K562 (cell line): ENCODE results near the gene ANKRD6. TPM values are rescaled to one million over a fixed set of nuclear protein-coding genes. Genes with fewer than 3 reads are reported as not detected.

ENCODE experiments used
- ATAC-seq: fragments of 200-7000 bp; cut with Tn5 transposase; 3 replicates; pipeline ENCODE4 v1.9.1; 2020; ENCODE audit warnings: moderate library complexity
- BruUV-seq: library from RNA; stranded (reverse); fragments of 400-500 nt; replicated peaks from 2 replicates; lab custom pipeline; 2021; lab: Mats Ljungman, UMichigan
- CTCF ChIA-PET: fragments of 300-600 bp; formaldehyde crosslinking; extraction: SDS; loops from one replicate; lab custom pipeline; 2021; ENCODE audit warnings: low intra/inter-chr PET ratio; lab: Yijun Ruan, JAX
- POLR2A ChIA-PET: fragments of 300-600, 350-650 bp; sonication (Branson Sonifier 250); formaldehyde crosslinking; extraction: SDS; loops from one replicate; lab custom pipeline; 2021; ENCODE audit warnings: antibody characterized with exemption, inconsistent platforms; lab: Yijun Ruan, JAX
- DNase-seq, 4 experiments: peaks; one replicate each; pipeline versions ENCODE4 v3.0.0 to v3.0.0-alpha.2; 2011 to 2018; ENCODE audit warnings: low spot score in 3 of 4, mixed read lengths in 3 of 4; ENCODE audit errors: extremely low read depth in 1 of 4
- FAIRE-seq: peaks from 2 replicates; lab custom pipeline; 2011; peaks lifted over from hg19 to GRCh38; lab: Jason Lieb, UNC
- H2AFZ ChIP-seq: 2 replicates; pipeline ENCODE4 v1.6.0; 2011; ENCODE audit warnings: low read depth, low read length, control low read depth, inconsistent platforms
- H3K27ac ChIP-seq: fragments of 200-600 bp; 3 replicates; pipeline ENCODE4 v1.8.0; 2011; ENCODE audit warnings: low read depth, mild to moderate bottlenecking, control low read depth, inconsistent platforms, low read length, moderate library complexity, mixed read lengths; ENCODE audit errors: extremely low read depth
- H3K27me3 ChIP-seq, 2 experiments: fragments of 300-600 bp in 1 of 2; 2 replicates in 1 of 2; 3 replicates in 1 of 2; pipeline versions ENCODE4 v1.6.0 to v1.8.0; 2011; ENCODE audit warnings: inconsistent platforms in 2 of 2, low read length in 2 of 2, mild to moderate bottlenecking in 1 of 2, mixed read lengths in 1 of 2, moderate library complexity in 1 of 2; ENCODE audit not compliant: control insufficient read depth in 2 of 2, insufficient read depth in 2 of 2
- H3K36me3 ChIP-seq: fragments of 300-600 bp; 3 replicates; pipeline ENCODE4 v1.8.0; 2011; ENCODE audit warnings: mild to moderate bottlenecking, low read length, inconsistent platforms; ENCODE audit not compliant: control insufficient read depth, insufficient read depth
- H3K4me1 ChIP-seq, 2 experiments: fragments of 200-600 bp in 1 of 2; replicated peaks in 1 of 2; 2 replicates in 1 of 2; 3 replicates in 1 of 2; pipeline versions ENCODE4 v1.5.1 to v1.8.0; 2011; ENCODE audit warnings: inconsistent platforms in 2 of 2, low read length in 2 of 2, mild to moderate bottlenecking in 1 of 2, mixed read lengths in 1 of 2, moderate library complexity in 1 of 2; ENCODE audit not compliant: control insufficient read depth in 2 of 2, insufficient read depth in 2 of 2
- H3K4me2 ChIP-seq: 2 replicates; pipeline ENCODE4 v1.6.1; 2011; ENCODE audit warnings: low read length, control low read depth, inconsistent platforms, mixed read lengths; ENCODE audit not compliant: insufficient read depth
- H3K4me3 ChIP-seq: fragments of 200-600 bp; sonication (generic), shearing (Covaris generic); 2 replicates; pipeline ENCODE4 v1.5.1; 2016; ENCODE audit warnings: control low read depth, inconsistent platforms
- H3K79me2 ChIP-seq: fragments of 200-600 bp; 3 replicates; pipeline ENCODE4 v1.8.0; 2011; ENCODE audit warnings: low read length, inconsistent platforms; ENCODE audit not compliant: control insufficient read depth, insufficient read depth
- H3K9ac ChIP-seq, 2 experiments: 2 replicates each; pipeline versions ENCODE4 v1.6.0 to v1.6.1; 2011; ENCODE audit warnings: low read depth in 2 of 2, low read length in 2 of 2, control low read depth in 1 of 2, inconsistent platforms in 1 of 2, mild to moderate bottlenecking in 1 of 2, mixed read lengths in 1 of 2; ENCODE audit not compliant: insufficient read depth in 1 of 2
- H3K9me1 ChIP-seq: one replicate; pipeline ENCODE4 v1.6.0; 2011; ENCODE audit warnings: inconsistent platforms, mild to moderate bottlenecking, low read length, moderate library complexity; ENCODE audit not compliant: control insufficient read depth, insufficient read depth
- H3K9me3 ChIP-seq: replicated peaks from 2 replicates; pipeline ENCODE4 v1.5.1; 2011; ENCODE audit warnings: low read depth, low read length, inconsistent platforms; ENCODE audit not compliant: control insufficient read depth, insufficient read depth
- H4K20me1 ChIP-seq: replicated peaks from 2 replicates; pipeline ENCODE4 v1.6.1; 2011; ENCODE audit warnings: low read length, inconsistent platforms, mixed read lengths; ENCODE audit not compliant: control insufficient read depth, insufficient read depth
- NFIC ChIP-seq: fragments of 450-650 bp; IDR thresholded peaks from 2 replicates; pipeline ENCODE4 v1.6.1; 2017; ENCODE audit warnings: mild to moderate bottlenecking, inconsistent platforms
- ZNF696 ChIP-seq: fragments of 250-450 bp; sonication (Bioruptor Pico); conservative IDR thresholded peaks from 2 replicates; pipeline ENCODE4 v1.4.0; 2020; ENCODE audit warnings: mild to moderate bottlenecking, moderate library complexity
- WGBS: fragments of 100-300 bp; shearing (Covaris generic); methylation state at CpG from one replicate; pipeline ENCODE4 v1.1.6; 2016; ENCODE audit warnings: low coverage, mixed read lengths; ENCODE audit not compliant: insufficient coverage; ENCODE audit errors: missing lambda C conversion rate; 5-methylcytosine and 5-hydroxymethylcytosine counted together
- in situ Hi-C: fragments of 300-500 bp; cut with MboI; formaldehyde crosslinking; loops from 4 replicates; pipeline ENCODE4 v1.15.0; 2018; ENCODE audit warnings: inconsistent platforms, mixed read lengths
- intact Hi-C: fragments of 100-400 bp; cut with micrococcal nuclease; formaldehyde crosslinking; loops from 2 replicates; pipeline ENCODE4 v1.14.2; 2022
- polyA plus RNA-seq, 8 experiments: library from polyadenylated mRNA; depleted of rRNA in 4 of 8; stranded (reverse) in 5 of 8; unstranded in 3 of 8; fragments of >200 nt; fragmentation: Nextera tagmentation in 2 of 8; fragmentation: Illumina TruSeq in 1 of 8; extraction: Ambion mirVana in 2 of 8; extraction: Trizol in 1 of 8; gene quantifications; 2 replicates each; pipeline versions ENCODE4 v1.2.1 to v1.2.3, GENCODE V29; 2011 to 2014; ENCODE audit warnings: inconsistent platforms in 1 of 8, missing spikeins in 1 of 8
- total RNA-seq, 7 experiments: library from RNA; depleted of rRNA in 6 of 7; stranded (reverse); fragments of >200 nt in 6 of 7; fragmentation: Illumina TruSeq in 2 of 7; extraction: Trizol in 2 of 7; gene quantifications; 2 replicates each; pipeline versions ENCODE4 v1.2.1 to v1.2.3, GENCODE V29; 2011 to 2021; ENCODE audit warnings: low replicate concordance in 1 of 7
- TF ChIP-seq, protein P1 (sequence below): fragments of 250-450 bp; sonication (Bioruptor Pico); IDR thresholded peaks from 2 replicates; pipeline ENCODE4 v1.9.0; 2021; ENCODE audit warnings: mild to moderate bottlenecking, inconsistent platforms

The ANKRD6 gene
- total and polyA plus RNA-seq, 9 of the 15 experiments (the other 6 are each of a cell fraction or from before 2014, with no cell fraction given), result 0.04 to 0.22 (median 0.08) TPM; not detected in 4

DNA sequence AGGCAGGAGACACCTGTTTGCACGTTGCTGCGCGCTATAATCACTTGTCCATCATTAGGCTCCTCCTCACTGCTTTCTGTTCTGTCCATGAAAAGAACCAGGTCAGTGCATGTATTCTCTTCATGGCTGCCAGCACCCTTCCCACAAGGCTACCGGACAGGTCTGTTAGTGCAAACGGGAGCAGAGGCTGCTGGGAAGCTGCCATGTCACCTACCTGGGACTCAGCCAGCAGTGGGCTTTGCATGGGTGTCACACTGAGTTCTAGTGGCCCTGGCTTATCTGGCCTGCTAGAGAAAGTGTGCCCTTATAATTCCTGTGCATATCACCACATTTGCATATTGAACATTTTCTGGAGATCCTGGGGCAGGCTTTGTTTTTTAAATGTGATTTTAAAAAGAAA lies 180.8 kb downstream of the ANKRD6 start:
- Histone ChIP-seq H3K27me3 (peaks cover 2 to 32% of the 10 kb centered on the region in 2 experiments; a peak in 4 of 5 replicates), H3K27ac (no peak overlapping the region), H3K4me1 (no peaks in the 10 kb centered on the region), H4K20me1 (no peaks in the 10 kb centered on the region), H3K36me3 (no peaks in the 10 kb centered on the region), H3K9me3 (no peaks in the 10 kb centered on the region), H3K9ac (no peak overlapping the region), H3K9me1 (no peaks in the 10 kb centered on the region), H3K79me2 (no peaks in the 10 kb centered on the region), H2AFZ (no peak overlapping the region), H3K4me2 (no peak overlapping the region), H3K4me3 (no peak overlapping the region)
- ChIA-PET POLR2A (no interaction called here), CTCF (no interaction called here)
- BruUV-seq, result no TSS peak
- ATAC-seq (0 out of 3 replicates have a peak, but pooled peaks have one; percentile 17), FAIRE-seq (no peak), DNase-seq (no peak)
- intact Hi-C loops (loop anchor here (5.0 kb wide), 2 partner anchors 301 to 631 kb away; no protein-coding TSS in a partner anchor), in situ Hi-C loops (loop anchor here (5.0 to 25.0 kb wide), 2 partner anchors 181 to 626 kb away; partner anchors contain the start of gene ANKRD6)
- TF ChIP-seq, protein P1, sequence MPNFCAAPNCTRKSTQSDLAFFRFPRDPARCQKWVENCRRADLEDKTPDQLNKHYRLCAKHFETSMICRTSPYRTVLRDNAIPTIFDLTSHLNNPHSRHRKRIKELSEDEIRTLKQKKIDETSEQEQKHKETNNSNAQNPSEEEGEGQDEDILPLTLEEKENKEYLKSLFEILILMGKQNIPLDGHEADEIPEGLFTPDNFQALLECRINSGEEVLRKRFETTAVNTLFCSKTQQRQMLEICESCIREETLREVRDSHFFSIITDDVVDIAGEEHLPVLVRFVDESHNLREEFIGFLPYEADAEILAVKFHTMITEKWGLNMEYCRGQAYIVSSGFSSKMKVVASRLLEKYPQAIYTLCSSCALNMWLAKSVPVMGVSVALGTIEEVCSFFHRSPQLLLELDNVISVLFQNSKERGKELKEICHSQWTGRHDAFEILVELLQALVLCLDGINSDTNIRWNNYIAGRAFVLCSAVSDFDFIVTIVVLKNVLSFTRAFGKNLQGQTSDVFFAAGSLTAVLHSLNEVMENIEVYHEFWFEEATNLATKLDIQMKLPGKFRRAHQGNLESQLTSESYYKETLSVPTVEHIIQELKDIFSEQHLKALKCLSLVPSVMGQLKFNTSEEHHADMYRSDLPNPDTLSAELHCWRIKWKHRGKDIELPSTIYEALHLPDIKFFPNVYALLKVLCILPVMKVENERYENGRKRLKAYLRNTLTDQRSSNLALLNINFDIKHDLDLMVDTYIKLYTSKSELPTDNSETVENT, result no peak
- TF ChIP-seq ZNF696, result no peak
- TF ChIP-seq NFIC, result 0 out of 2 replicates have a peak, but pooled peaks have one; percentile 12
- 23% methylated on average over 5 of the region's 5 CpGs for WGBS
